MM.1S (cell line): ENCODE results near the gene APBA1.

Source experiments
- CTCF ChIP-seq: fragments of 300-600 bp; sonication (generic); IDR thresholded peaks from 2 replicates; pipeline ENCODE4 v1.5.1; 2016; ENCODE audit warnings: antibody characterized with exemption, low read length, mixed read lengths
- EZH2phosphoT487 ChIP-seq: fragments of 300-600 bp; sonication (generic); IDR thresholded peaks from 2 replicates; pipeline ENCODE4 v1.6.1; 2018; ENCODE audit warnings: antibody characterized with exemption, low read length

- TF ChIP-seq CTCF (no peak), EZH2phosphoT487 (no peak)
Measured at GRCh38 chr9:69603656-69604055, 68.5 kb downstream of the APBA1 start.
